ENCODE results near the gene CLCN6. TPM values are rescaled to one million over a fixed set of nuclear protein-coding genes. Genes with fewer than 3 reads are reported as not detected.

Gene CLCN6
- polyA plus RNA-seq, 1 experiment = 9.0 TPM

GRCh38 chr1:11790101-11790879 lies 15.7 kb upstream of the CLCN6 start:
- CTCF ChIA-PET = no interaction called here
- POLR2A ChIA-PET = interaction anchor here (0.8 to 1.2 kb wide), 3 partner anchors 13 to 118 kb away, joined by 3 to 8 read pairs (median 6); partner anchors contain the start of genes CLCN6 and MTHFR
- TF ChIP-seq CTCF (IDR thresholded peaks at IDR 0.05; ENCODE audit: low read depth, low read length) = no peak

GRCh38 chr1:11790880-11791715 lies 14.9 kb upstream of the CLCN6 start:
- Histone ChIP-seq H3K27me3 (ENCODE audit: control insufficient read depth, insufficient read depth, low read length) (no peaks in the 10 kb centered on the region), H3K4me3 (ENCODE audit: low read depth, low read length) (no peak overlapping the region), H3K9me3 (ENCODE audit: control insufficient read depth, insufficient read depth, low read length) (no peaks in the 10 kb centered on the region; the same call in 1 of the 2 replicates), H3K27ac (ENCODE audit: low read depth, low read length) (peak overlapping the region; percentile 47)
- ChIA-PET POLR2A (interaction anchor here (0.8 to 1.2 kb wide), 3 partner anchors 12 to 117 kb away, joined by 3 to 8 read pairs (median 6); partner anchors contain the start of genes CLCN6 and MTHFR), CTCF (no interaction called here)
- TF ChIP-seq CTCF (IDR thresholded peaks at IDR 0.05; ENCODE audit: low read depth, low read length) = no peak
- DNase-seq (ENCODE audit: low read depth, low spot score) = peak; percentile 56

More at GRCh38 chr1:11790101-11790879, 15.7 kb upstream of the CLCN6 start:
- Histone ChIP-seq H3K27ac (ENCODE audit: low read depth, low read length) (peak overlapping the region; percentile 47), H3K27me3 (ENCODE audit: control insufficient read depth, insufficient read depth, low read length) (no peaks in the 10 kb centered on the region), H3K9me3 (ENCODE audit: control insufficient read depth, insufficient read depth, low read length) (no peaks in the 10 kb centered on the region; the same call in 1 of the 2 replicates), H3K4me3 (ENCODE audit: low read depth, low read length) (no peak overlapping the region)
- no peak for DNase-seq (ENCODE audit: low read depth, low spot score)

- H3K27ac ChIP-seq (ENCODE audit: low read depth, low read length) = no peak overlapping the region
- CTCF ChIA-PET = no interaction called here
- no peak for TF ChIP-seq CTCF (IDR thresholded peaks at IDR 0.05; ENCODE audit: low read depth, low read length)
Measured at GRCh38 chr1:11792106-11792505, 13.9 kb upstream of the CLCN6 start.

GRCh38 chr1:11793819-11794218 lies 12.2 kb upstream of the CLCN6 start:
- no peaks in the 10 kb centered on the region for H3K27me3 ChIP-seq (ENCODE audit: control insufficient read depth, insufficient read depth, low read length)
- no peak overlapping the region for H3K4me3 ChIP-seq (ENCODE audit: low read depth, low read length)
- TF ChIP-seq CTCF (IDR thresholded peaks at IDR 0.05; ENCODE audit: low read depth, low read length) = no peak
- no peak for DNase-seq (ENCODE audit: low read depth, low spot score)
- no peak overlapping the region for H3K27ac ChIP-seq (ENCODE audit: low read depth, low read length)
- CTCF ChIA-PET = interaction anchor here (1.3 kb wide), 1 partner anchor 9 kb away, joined by 5 read pairs; no protein-coding TSS in a partner anchor
- no peaks in the 10 kb centered on the region for H3K9me3 ChIP-seq (ENCODE audit: control insufficient read depth, insufficient read depth, low read length)
- POLR2A ChIA-PET = interaction anchor here (2.7 kb wide), 1 partner anchor 10 kb away, joined by 7 read pairs; no protein-coding TSS in a partner anchor

More at GRCh38 chr1:11792106-11792505, 13.9 kb upstream of the CLCN6 start:
- Histone ChIP-seq H3K27me3 (ENCODE audit: control insufficient read depth, insufficient read depth, low read length) (no peaks in the 10 kb centered on the region), H3K4me3 (ENCODE audit: low read depth, low read length) (no peak overlapping the region), H3K9me3 (ENCODE audit: control insufficient read depth, insufficient read depth, low read length) (no peaks in the 10 kb centered on the region; the same call in 1 of the 2 replicates)
- POLR2A ChIA-PET = interaction anchor here (2.7 kb wide), 1 partner anchor 12 kb away, joined by 7 read pairs; no protein-coding TSS in a partner anchor
- no peak for DNase-seq (ENCODE audit: low read depth, low spot score)
